ENCODE data around the gene ACER2.
A peak's percentile ranks its signal among the peaks of the same experiment; 100 is the strongest.

ACER2 gene

DNA sequence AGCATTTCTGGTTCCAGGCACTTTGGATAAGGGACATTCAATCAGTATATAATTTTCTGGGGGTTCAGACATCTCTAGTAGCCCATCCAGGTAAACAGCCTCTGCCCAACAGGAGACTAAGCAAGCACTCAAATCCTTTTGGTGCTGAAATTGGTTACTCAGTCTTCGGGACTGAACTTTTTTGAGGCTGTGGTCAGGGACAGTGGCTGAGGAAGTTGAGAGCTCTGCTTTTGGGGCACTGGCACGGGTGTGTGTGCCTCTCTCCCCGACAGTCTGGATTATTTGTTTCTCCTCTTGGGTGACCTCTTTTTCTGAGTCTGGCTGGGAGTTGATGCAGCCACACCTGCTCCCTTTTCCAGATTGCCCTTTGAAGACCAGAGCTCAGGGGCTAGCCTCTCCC lies 47.6 kb downstream of the ACER2 start:
- no peak for DNase-seq

DNA sequence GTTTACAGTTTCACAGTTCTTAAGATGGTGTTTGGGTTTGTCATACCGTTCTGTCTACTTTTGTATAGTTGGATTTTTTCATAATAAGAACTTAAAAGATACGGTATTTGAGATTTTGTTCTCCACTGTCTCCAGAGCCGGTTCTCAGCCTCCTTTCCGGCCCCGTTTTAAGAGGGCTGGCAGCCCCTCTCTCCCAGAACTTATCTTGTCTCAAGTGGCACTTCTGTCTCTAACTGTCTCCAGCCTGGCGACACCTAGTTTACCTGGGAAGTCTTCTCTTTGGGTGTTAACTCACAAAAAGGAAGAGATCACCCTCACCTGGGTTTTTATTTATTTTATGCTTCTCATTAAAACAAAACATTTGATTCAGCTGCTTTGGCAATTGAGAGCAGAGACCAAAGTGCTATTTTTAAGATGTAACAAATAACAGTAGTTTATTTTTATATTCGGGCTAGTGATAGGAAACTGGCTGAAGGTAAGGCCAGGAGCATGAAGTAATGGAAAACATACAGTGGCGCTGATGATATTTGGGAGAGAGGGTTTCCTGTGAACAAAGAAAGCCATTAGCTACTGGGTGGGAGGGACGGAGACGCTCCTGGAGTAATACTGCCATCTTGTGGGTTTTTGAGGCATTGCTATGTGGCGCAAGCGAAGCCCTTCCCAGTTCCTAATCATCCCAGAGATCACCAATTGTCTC lies 48.3 kb downstream of the ACER2 start:
- peak; percentile 70 for DNase-seq

DNA sequence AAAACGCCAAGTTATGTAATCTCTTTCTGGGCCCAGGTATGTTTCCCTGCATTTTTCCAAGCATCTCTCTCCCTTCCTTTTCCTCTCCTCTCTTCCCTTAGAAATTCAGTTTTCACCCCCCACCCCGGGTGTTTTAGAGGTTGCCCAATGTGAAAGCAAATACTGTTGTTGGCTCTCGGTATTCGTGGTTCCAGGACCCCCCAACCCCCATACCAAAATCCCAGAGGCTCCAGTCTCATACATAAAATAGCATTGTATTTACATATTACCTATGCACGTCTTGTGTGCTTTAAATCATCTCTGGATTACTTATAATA lies 48.8 kb downstream of the ACER2 start:
- DNase-seq: no peak

DNA sequence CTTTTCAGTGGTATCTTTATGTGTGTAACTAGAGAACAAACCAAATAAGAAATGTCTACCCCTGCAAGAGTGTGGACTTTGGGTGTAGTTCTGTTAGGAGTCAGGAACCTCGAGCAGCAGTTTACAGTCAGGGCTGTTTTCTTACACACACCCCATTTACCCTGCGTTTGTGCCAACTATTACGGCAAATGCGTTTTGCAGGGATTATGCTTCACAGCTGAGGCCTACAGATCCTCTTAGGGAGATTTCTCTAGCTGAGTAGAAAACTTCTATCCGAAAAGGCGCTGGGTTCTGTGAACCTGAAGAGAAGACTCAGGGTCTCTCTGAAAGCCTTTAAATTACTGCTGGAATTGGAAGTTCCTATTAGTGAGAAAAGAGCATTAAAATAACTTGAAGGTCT lies 51.4 kb downstream of the ACER2 start:
- no peak for DNase-seq

DNA sequence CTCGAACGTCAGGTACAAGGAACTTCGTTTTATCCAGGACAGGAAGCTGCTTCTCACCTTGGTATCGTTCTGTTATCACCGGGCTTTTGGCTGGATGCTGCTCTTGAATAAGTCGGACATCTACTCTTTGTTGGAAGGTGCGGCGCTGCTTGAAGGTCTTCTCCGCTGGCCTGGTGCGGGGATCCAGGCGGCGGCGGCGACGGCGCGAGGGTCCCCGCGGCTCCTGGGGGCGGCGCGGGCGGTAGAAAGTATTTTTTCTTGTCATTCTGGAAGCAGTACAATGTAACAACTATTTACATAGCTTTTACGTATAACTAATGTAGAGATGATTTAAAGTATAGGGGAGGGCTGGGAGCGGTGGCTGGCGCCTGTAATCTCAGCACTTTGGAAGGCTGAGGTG lies 52.3 kb downstream of the ACER2 start:
- no peak for DNase-seq

DNA sequence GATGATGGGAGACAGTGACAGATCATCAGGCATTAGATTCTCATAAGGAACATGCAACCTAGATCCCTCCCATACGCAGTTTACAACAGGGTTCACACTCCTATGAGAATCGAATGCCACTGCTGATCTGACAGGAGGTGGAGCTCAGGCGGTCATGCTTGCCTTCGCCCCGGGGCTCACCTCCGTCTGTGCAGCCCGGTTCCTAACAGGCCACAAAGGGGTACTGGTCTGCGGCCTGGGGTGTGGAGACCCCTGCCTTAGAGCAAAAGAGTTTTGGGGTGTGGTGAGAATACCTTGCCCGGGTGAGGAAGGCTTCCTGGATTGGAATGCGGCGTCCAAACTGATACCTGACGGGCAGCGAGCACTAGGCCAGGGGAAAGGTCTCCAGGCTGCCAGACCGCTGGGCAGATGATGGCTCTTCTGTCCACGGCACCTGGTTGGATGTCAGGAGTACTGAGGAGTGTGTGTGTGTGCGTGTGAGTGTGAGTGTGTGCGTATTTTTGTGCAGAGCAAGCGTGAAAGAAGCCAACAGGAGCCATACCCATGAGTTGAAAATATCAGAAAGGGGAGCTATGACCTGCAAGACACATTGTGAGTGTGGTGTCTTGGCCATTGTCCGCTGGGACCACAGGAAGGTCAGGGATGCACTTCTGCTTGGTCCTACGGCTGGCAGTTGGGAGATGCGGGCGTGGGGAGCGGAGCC lies 55.4 kb downstream of the ACER2 start:
- DNase-seq: no peak

DNA sequence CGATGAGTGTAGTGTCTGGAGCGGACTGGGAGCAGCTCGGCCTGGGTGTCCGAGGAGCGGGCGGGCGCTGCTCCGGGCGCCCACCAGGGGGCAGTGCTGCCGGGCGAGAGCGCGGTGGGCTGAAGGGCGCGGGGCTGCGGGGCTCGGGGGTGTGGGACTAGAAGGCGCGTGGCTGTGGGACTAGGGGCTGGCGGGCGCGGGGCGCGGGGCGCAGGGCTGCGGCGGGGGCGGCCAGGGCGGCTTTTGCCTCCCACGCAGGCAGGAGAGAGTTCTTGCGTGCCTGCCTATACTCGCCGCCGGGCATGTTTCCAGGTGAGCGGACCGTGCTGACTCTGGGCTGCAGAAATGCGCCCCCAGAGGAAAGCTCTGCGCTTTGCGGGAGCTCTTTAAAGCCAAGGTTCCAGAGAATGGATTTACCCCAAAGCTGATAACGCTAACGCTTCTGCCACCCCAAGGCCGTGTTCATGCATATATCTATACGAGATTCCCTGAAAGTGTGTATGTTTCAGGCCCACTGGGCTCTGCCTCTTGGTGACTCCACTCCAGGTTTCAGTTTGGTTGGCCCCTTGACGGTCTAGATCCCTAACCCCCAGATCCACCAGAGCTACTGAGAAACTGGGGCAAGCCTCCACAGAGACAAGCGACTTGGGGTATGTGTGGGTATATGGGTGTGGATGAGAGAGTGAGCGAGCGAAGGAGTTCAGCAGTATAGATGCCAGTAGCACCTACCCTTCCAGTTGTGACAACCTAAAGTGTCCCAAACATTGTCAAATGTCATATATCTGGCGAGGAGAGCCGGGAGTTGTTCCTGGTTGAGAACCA lies 56.2 kb downstream of the ACER2 start:
- DNase-seq: peak; percentile 56

DNA sequence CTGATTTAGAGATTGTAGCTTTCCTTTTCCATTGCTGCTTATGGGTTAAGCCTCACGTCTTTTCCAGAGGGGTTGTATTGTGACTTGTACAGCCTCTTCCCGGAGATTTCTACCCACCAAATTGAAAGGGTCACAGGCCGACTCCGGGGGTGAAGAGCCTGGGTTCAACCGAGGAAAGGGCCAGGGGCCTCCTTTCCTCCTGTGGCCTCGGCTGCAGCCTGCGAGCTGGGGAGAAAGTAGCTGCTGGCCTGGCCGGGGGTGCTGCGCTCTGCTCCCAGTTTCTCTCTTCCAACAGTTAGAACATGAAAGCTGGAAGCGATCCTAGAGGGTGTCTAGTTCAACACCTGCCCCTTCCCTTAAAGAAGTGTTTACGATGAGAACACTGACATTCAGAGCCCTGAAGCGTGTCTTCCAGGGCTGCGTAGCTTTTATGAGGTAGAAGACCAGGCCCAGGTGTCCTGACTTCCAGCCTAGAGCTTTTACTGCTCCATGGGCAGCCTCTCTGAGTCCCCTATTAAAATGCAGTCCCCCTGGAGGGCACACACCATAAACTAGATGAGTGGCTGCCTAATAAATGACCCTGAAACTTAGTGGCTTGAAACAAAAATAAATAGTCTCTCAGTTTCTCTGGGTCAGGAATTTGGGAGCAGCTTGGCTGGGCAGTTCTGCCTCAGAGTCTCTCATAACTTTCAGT lies 56.9 kb downstream of the ACER2 start:
- no peak for DNase-seq

DNA sequence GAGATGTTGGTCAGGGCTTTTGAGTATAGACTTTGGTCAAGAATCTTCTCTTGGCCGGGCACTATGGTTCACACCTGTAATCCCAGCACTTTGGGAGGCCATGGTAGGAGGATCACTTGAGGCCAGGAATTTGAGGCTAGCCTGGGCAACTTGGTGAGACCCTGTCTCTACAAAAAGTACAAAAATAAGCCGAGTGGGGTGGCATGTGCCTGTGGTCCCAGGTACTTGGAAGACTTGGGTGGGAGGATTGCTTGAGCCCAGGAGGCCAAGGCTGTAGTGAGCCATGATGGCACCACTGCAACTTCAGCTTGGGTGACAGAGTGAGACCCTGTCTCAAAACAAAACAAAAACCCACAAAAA lies 57.5 kb downstream of the ACER2 start:
- no peak for DNase-seq

DNA sequence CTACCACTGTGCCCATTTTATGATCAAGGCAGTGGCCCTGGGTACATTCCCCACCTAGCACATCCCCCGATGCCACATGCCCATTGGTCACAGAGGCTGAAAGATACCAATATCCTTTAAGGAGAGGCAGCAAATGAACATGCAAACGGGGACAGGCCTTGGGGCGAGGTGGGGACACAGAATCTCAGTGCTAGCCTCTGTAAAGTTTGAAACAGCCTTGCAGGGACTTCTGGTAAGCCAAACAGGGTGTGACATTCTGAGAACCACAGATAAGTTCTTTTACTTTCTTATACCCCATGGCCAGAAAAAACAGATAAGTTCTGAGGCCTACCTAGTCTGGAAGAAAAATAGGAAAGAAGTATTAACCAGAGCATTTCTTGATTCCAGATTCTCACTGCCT lies 60.5 kb downstream of the ACER2 start:
- DNase-seq: no peak

DNA sequence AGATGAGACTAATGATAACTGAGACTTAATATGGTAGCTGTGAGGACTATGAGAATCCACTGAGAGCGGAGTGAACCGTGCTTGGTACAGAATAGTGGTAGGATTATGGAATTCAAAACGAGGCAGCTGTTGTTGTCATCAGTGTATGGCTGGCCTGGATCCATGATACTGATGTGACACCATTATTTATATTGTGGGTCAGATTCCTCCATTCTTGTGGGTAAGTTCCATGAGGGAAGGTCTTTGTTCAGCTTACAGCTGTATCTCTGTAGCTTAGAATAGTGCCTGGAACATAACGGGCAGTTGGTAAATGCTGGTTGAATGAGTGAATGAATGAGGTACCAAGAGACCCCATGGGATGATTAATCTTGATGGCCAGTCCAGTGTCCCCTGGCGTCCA lies 61.8 kb downstream of the ACER2 start:
- DNase-seq: no peak

DNA sequence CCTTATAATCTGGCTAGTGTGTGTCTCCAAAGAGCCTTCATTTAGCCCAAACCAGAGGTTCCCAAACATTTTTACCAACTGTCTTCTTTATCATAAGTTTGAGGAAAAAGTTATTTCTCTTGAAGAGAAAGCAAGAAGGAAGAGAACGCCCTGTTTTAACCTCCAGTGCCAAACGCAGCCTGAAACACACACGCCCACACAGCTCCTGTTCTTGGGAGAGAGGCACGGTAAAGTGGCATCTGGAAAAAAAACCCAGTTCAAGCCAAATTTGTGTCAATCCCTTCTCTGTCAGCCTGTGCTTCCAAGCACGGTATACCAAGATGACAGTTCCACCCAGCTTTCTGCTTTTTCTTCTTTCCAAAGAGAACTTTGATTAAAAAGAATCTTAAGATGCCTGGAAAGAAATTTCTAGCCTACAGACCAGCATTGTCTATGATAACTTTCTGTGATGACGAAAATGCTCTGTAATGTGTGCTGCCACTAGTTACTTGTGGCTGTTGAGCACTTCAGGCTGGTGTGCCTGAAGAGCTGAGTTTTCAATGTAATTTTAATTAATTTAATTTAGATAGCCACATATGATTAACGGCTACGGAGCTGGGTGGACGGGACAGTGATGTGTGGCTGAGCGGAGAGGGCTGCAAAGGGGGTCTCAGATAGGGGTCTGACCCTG lies 62.3 kb downstream of the ACER2 start:
- DNase-seq: no peak

DNA sequence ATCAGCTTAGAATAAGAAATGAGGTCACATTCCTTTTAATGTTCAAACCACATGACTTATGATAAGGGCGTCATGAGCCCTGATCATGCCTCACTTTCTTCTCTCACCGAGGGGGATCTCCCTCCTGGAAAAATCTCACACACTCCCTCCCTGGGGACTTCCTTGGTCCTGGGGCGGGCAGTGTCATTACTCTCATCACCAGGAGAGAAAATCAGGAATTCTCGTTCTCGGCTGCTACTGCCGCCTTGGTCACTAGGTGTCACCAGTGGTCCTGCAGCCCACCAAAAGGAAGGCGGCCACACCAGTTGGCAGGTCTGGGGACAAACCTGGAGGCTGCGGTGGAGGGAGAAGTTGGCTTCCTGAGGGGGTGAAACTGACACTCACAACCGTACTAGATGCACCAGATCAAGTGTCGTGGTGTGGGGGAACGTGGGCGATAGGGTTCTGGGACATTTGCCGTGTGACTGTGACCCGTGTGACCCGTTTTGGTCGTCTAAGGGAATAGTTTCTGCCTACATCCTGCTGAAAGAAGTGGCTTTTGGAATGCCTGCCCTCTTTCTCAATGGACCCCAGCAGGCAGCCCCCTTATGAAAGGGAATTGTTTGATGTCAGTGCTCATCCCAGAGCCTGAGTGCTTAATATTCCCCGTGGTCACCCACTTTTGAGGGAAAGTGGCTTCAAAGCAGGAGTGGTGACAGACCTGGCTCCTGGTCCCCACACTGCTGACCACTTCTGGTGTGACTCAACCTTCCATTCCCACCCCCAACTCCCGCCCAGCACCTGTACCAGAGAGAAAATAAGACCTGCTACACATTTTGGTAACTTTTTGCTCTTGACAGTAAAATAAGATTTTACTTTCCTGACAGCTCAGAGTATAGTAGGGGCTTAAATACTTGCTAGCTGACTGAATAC lies 63.2 kb downstream of the ACER2 start:
- DNase-seq: peak; percentile 64

DNA sequence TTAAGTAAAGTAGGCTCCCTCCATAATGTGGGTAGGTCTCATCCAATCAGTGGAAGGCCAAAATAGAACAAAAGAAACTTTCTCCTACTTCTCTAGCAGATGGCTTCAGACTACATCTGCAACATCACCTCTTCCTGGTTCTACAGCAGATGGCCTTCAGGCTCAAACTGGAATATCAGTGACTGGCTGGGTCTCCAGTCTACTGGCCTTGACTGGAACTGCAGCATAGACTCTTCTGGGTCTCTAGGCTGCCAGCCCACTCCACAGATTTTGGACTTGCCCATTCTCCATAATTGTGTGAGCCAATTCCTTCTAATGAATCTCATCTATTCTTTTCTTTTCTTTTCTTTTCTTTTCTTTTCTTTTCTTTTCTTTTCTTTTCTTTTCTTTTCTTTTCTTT lies 64.8 kb downstream of the ACER2 start:
- DNase-seq: no peak

DNA sequence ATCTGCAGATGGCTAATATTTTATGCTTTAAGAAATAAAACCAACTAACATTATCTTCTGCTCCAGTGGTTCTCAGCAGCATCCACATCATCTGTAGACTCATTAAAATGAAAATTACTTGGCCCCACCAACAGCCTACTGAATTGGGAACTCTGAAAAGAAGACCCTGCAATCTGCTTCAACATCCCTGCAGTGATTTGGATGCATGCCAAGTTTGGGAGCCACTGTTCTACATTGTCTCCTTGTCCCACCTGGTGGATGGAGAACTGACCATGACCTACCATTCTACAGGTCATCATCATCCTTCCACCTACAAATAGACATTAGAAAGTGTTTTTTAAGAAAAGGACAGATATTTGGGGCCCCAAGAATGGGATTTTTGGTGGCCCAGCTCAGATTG lies 71.1 kb downstream of the ACER2 start:
- no peak for DNase-seq

DNA sequence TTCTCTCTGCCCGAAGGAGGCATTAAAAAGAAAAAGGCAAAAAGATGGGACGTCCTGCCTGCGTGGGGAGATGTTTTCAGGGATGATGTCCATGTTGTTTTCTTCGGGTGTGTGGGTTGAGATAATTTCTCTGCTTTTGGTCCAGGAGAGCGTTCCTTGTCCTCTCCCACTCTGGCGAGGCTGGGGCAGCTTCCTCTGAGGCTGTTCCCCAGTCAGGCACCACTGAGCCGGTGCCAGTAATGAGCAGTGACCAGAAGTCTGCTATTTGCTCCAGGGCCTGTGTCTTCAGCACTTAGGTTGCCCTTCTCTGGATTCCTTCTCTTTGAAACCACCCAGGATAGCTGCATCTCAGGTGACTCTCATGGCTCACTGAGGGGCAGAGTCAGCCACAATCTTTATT lies 71.5 kb downstream of the ACER2 start:
- DNase-seq: no peak

DNA sequence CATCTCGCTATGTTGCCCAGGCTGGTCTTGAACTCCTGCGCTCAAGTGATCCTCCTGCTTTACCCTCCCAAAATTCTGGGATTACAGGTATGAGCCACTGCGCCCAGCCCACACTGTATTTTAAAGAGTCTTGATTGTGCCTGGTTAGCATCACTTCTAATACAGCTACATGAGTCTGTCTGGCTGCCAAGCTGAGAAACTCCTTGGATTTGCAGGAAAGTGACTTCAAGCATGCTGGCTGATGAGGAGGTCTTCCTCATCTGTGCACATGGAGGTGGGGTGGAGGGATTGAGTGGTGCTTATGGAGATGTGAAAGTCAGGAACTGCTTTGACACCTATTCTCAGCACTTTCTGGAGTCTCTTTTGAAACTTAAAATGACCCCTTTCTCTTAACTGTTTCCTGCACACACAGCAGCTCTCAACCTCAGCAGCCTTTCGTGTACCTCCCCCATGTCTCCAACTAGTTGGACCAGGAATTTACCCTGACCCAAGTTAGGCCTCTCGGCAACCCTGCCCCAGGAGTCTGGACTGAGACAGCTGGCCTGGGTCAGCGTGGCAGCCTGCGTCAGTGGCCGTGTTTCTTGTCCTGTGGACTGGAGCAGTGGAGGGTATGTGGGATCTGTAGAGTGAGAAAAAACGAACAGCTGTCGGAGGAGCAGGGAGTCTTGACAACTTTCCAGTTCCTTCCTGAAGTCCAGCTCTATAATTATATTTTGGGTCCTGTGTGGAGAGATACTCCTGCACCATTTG lies 72.5 kb downstream of the ACER2 start:
- DNase-seq: no peak

DNA sequence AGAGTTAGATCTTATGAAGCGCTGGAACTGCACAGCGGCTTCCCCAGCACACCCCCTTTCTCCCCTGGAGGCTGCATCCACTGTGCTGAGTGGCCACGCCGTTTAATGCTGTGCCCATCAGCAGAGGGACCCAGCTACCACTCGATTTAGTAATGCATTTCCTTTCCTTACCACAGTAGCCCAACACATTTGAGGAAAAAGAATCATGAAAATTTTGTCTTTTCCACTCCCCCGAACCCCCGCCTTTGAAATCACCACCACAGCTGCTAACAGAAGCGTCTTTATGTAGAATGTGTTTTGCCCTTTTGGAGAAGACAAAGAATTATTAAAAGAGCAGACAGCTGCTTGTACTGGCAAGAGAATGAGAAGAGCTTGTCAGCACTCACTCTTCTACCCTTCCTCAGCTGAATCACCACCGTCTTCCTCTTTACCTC lies 73.2 kb downstream of the ACER2 start:
- no peak for DNase-seq

DNA sequence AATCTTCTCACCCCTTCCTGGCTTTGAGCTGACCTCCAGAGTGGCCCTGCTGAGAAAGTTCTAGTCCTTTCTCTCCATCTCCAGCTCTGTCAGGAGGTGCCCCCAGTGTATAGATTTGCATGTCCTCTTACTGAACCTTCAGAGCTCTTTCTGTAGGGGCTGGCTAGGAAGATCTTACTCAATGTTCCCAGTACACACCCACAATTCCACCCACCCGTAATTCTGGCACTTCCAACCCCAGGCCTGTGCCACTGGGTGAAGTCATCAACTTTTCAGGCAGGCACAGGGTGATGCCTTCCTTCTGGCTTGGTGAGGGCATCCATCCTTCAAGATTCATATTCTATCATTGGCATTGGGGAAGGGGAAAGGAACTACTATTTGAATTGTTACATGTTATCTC lies 75.9 kb downstream of the ACER2 start:
- no peak for DNase-seq

DNA sequence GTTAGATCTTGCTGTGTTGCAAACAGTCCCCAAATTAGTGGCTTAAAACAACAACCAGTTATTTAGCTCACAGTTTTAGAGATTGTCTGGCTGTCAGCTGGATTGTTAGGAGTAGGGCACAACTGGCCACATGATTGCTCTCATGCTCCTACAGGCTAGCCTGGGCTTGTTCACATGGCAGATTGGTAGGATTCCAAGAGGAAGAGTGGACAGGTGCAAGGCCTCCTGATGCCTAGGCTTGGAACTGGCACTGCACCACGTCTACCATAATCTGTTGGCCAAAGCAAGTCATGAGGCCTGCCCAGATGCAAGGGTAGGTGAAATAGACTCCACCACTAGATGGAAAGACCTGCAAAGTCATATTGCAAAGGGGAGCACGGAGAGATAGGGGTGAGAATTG lies 76.4 kb downstream of the ACER2 start:
- DNase-seq: no peak

DNA sequence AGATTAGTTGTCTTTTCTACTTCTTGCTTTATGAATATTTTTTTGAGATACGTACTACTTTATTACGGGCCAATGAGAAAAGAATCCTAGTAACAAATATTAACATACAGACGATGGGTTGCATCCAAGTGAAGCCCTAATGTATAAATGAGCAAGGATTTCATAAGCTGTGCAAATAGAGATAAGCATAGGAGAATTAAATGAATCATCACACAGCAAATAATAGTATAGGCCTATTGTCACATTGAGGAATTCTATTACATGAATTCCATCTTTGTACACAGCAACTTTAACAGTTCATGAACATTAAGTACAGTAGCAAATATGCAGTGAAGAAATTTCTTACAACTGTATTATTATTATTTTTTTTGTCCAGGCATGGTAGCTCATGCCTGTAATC lies 78.0 kb downstream of the ACER2 start:
- DNase-seq: no peak
